GM18526 (cell line): ENCODE data around the gene RBMS3.

Experiments used
- POLR2A ChIP-seq: IDR thresholded peaks from 3 replicates; pipeline ENCODE4 v1.6.1; 2011; ENCODE audit not compliant: insufficient read length; ENCODE audit errors: extremely low read depth

RBMS3 gene

GRCh38 chr3:29286478-29287240 lies 5.8 kb downstream of the RBMS3 start:
- no peak for TF ChIP-seq POLR2A

GRCh38 chr3:29290596-29290995 lies 9.7 kb downstream of the RBMS3 start:
- TF ChIP-seq POLR2A = no peak

- no peak for TF ChIP-seq POLR2A
These were observed 10.6 kb downstream of the RBMS3 start for GRCh38 chr3:29291260-29291981.

- no peak for TF ChIP-seq POLR2A
These were observed 11.1 kb downstream of the RBMS3 start for GRCh38 chr3:29291982-29292363.

GRCh38 chr3:29293421-29293820 lies 12.6 kb downstream of the RBMS3 start:
- no peak for TF ChIP-seq POLR2A

- TF ChIP-seq POLR2A = no peak
These were observed 17.1 kb downstream of the RBMS3 start for GRCh38 chr3:29297998-29298397.

GRCh38 chr3:29301332-29302019 lies 20.6 kb downstream of the RBMS3 start:
- TF ChIP-seq POLR2A = no peak

GRCh38 chr3:29302619-29303018 lies 21.7 kb downstream of the RBMS3 start:
- no peak for TF ChIP-seq POLR2A

- no peak for TF ChIP-seq POLR2A
These were observed 26.4 kb downstream of the RBMS3 start for GRCh38 chr3:29307295-29307694.

DNA sequence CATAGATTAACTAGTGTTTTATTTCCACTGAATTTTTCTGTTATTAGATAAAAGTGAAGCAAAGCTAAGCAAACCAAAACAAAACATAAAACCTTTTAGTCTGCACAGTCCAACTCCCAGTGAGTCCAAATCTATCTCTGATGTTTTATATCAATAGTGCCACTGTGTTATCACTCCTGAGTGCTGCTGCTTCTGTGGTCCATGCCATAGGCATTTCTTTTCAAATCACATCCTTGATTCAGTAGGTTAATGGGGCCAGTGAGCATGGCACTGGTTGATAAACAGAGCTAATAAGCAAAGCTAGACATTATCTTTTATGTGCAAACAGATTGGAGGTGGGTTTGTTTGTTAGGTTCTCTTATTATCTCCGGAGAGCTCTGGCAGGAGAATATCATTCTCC lies 30.0 kb downstream of the RBMS3 start:
- TF ChIP-seq POLR2A = no peak

GRCh38 chr3:29311795-29312194 lies 30.9 kb downstream of the RBMS3 start:
- TF ChIP-seq POLR2A = no peak

DNA sequence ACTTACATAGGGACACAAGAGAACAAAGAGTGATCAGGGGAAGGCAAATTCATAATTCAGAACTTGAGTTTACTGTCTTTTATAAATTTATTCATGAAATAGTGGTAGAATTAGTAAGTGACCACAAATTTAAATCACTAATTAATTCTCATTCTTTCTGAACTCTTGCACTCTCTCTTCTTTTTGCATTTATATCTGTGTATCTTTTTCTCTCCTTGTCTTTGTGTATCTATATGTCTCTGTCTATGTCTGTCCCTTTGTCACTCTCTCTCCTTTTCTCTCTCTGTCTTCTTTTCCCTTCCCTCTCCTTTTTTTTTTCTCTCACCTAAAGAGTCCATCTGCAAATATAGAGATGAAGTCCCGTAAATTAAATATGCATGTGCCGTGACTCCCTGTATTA lies 31.5 kb downstream of the RBMS3 start:
- TF ChIP-seq POLR2A = no peak

- no peak for TF ChIP-seq POLR2A
These were observed 32.1 kb downstream of the RBMS3 start for GRCh38 chr3:29312960-29313452.

GRCh38 chr3:29313981-29314726 lies 33.3 kb downstream of the RBMS3 start:
- no peak for TF ChIP-seq POLR2A

- no peak for TF ChIP-seq POLR2A
These were observed 33.8 kb downstream of the RBMS3 start for GRCh38 chr3:29314727-29315088.
